ENCODE results near the gene TEX2. TPM values are rescaled to one million over a fixed set of nuclear protein-coding genes. Genes with fewer than 3 reads are reported as not detected.

Gene TEX2
- total RNA-seq, 1 experiment from 2014 or later, result 20.1 TPM

DNA sequence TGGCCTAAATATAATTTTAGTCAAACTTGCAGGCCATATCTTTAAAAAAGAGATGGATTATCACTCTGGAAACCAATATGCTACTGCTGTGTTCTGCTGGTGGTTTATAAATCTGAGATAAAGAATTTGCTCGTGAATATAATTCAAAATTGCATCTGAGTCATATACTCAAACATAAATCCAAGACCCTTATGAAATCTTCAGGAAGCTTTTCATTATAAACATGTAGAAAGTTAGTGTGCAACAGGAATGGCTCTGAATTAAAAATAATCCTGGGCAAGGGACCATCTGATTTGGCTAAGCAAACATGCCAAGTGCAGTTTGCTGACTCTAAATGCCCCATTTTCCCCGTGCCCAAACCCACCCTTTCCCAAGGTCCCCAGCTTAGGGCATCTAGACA is 57.3 kb downstream of the TEX2 start:
- intact Hi-C loops (cut with micrococcal nuclease; ENCODE audit: unreplicated experiment) (no loop called here), in situ Hi-C loops (cut with HindIII; ENCODE audit: low pct_unique_long_range_greater_than_20kb, low sequenced_read_pairs) (no loop called here)
- CTCF ChIA-PET, result no interaction called here
- no peaks in the 10 kb centered on the region for H3K9me3 ChIP-seq (ENCODE audit: control insufficient read depth, insufficient read depth, low read depth, low read length)
- no peaks in the 10 kb centered on the region for H3K36me3 ChIP-seq (ENCODE audit: control insufficient read depth, insufficient read depth, low read length)
- BruUV-seq (replicated peaks), result no TSS peak
- no peak overlapping the region for H3K4me3 ChIP-seq (ENCODE audit: low read depth in 2 of 2, low read length in 2 of 2)
- no peaks in the 10 kb centered on the region for H3K27me3 ChIP-seq (ENCODE audit: control insufficient read depth, insufficient read depth, low read length)
- POLR2A ChIA-PET, result interaction anchor here (0.6 kb wide), 1 partner anchor 58 kb away, joined by 9 read pairs; no protein-coding TSS in a partner anchor
- TF ChIP-seq, protein P1, sequence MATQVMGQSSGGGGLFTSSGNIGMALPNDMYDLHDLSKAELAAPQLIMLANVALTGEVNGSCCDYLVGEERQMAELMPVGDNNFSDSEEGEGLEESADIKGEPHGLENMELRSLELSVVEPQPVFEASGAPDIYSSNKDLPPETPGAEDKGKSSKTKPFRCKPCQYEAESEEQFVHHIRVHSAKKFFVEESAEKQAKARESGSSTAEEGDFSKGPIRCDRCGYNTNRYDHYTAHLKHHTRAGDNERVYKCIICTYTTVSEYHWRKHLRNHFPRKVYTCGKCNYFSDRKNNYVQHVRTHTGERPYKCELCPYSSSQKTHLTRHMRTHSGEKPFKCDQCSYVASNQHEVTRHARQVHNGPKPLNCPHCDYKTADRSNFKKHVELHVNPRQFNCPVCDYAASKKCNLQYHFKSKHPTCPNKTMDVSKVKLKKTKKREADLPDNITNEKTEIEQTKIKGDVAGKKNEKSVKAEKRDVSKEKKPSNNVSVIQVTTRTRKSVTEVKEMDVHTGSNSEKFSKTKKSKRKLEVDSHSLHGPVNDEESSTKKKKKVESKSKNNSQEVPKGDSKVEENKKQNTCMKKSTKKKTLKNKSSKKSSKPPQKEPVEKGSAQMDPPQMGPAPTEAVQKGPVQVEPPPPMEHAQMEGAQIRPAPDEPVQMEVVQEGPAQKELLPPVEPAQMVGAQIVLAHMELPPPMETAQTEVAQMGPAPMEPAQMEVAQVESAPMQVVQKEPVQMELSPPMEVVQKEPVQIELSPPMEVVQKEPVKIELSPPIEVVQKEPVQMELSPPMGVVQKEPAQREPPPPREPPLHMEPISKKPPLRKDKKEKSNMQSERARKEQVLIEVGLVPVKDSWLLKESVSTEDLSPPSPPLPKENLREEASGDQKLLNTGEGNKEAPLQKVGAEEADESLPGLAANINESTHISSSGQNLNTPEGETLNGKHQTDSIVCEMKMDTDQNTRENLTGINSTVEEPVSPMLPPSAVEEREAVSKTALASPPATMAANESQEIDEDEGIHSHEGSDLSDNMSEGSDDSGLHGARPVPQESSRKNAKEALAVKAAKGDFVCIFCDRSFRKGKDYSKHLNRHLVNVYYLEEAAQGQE (IDR thresholded peaks at IDR 0.05; ENCODE audit: insufficient read depth in 1 of 2, low read depth in 2 of 2, low read length in 1 of 2), result no peak
- TF ChIP-seq SIN3A (IDR thresholded peaks at IDR 0.05; ENCODE audit: borderline replicate concordance, insufficient read depth, low read depth, low read length), result no peak
- no peak for TF ChIP-seq TCF7L2 (IDR thresholded peaks at IDR 0.05; ENCODE audit: low read depth, low read length)
- TF ChIP-seq POLR2AphosphoS5 (IDR thresholded peaks at IDR 0.05; ENCODE audit: low read depth, low read length), result no peak
- TF ChIP-seq, protein P2, sequence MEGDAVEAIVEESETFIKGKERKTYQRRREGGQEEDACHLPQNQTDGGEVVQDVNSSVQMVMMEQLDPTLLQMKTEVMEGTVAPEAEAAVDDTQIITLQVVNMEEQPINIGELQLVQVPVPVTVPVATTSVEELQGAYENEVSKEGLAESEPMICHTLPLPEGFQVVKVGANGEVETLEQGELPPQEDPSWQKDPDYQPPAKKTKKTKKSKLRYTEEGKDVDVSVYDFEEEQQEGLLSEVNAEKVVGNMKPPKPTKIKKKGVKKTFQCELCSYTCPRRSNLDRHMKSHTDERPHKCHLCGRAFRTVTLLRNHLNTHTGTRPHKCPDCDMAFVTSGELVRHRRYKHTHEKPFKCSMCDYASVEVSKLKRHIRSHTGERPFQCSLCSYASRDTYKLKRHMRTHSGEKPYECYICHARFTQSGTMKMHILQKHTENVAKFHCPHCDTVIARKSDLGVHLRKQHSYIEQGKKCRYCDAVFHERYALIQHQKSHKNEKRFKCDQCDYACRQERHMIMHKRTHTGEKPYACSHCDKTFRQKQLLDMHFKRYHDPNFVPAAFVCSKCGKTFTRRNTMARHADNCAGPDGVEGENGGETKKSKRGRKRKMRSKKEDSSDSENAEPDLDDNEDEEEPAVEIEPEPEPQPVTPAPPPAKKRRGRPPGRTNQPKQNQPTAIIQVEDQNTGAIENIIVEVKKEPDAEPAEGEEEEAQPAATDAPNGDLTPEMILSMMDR (IDR thresholded peaks at IDR 0.05), result no peak
- H3K27ac ChIP-seq (ENCODE audit: low read length), result no peak overlapping the region
- no peaks in the 10 kb centered on the region for H3K4me1 ChIP-seq (ENCODE audit: control insufficient read depth, insufficient read depth, low read length)
- no peak for DNase-seq (ENCODE audit: low read depth, low spot score)
- ATAC-seq, result no peak

DNA sequence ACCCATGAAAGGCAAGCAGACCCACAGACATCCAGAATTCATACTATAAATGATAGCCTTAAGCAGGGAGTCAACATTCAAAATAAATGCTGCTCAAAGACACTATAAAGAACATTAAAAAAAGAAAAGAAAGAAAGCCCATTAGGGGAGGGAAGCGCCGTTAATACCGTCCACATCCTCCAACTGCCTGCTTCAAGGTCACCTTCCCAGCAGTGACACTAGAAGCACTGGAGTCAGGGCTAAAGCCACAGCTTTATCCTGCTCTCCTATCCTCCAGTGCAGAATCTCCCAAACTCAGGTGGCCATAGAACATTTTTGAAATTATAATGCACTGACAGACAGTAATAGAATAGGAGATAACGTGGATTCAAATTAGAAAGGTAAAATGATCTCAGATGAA is 59.4 kb downstream of the TEX2 start:
- TF ChIP-seq SIN3A (IDR thresholded peaks at IDR 0.05; ENCODE audit: borderline replicate concordance, insufficient read depth, low read depth, low read length) (no peak), TCF7L2 (IDR thresholded peaks at IDR 0.05; ENCODE audit: low read depth, low read length) (no peak)
- TF ChIP-seq, protein P1 (IDR thresholded peaks at IDR 0.05; ENCODE audit: insufficient read depth in 1 of 2, low read depth in 2 of 2, low read length in 1 of 2), result no peak
- TF ChIP-seq, protein P2 (IDR thresholded peaks at IDR 0.05), result no peak
- H3K27me3 ChIP-seq (ENCODE audit: control insufficient read depth, insufficient read depth, low read length), result no peaks in the 10 kb centered on the region
- in situ Hi-C loops (cut with HindIII; ENCODE audit: low pct_unique_long_range_greater_than_20kb, low sequenced_read_pairs) (no loop called here), intact Hi-C loops (cut with micrococcal nuclease; ENCODE audit: unreplicated experiment) (no loop called here)
- no peak overlapping the region for H3K27ac ChIP-seq (ENCODE audit: low read length)
- ATAC-seq (no peak), DNase-seq (ENCODE audit: low read depth, low spot score) (no peak)
- no peaks in the 10 kb centered on the region for H3K36me3 ChIP-seq (ENCODE audit: control insufficient read depth, insufficient read depth, low read length)
- no peaks in the 10 kb centered on the region for H3K9me3 ChIP-seq (ENCODE audit: control insufficient read depth, insufficient read depth, low read depth, low read length)
- ChIA-PET CTCF (no interaction called here), POLR2A (no interaction called here)
- no peaks in the 10 kb centered on the region for H3K4me1 ChIP-seq (ENCODE audit: control insufficient read depth, insufficient read depth, low read length)
- no peak overlapping the region for H3K4me3 ChIP-seq (ENCODE audit: low read depth in 2 of 2, low read length in 2 of 2)
- no TSS peak for BruUV-seq (replicated peaks)

All from Panc1 (cell line).